ENCODE data around the gene SPRYD7. TPM values are rescaled to one million over a fixed set of nuclear protein-coding genes. Genes with fewer than 3 reads are reported as not detected.

SPRYD7 gene
- total and polyA plus RNA-seq, 2 of the 8 experiments (the other 6 are each of a cell fraction or from before 2014, with no cell fraction given), result 1.1 to 3.1 TPM

DNA sequence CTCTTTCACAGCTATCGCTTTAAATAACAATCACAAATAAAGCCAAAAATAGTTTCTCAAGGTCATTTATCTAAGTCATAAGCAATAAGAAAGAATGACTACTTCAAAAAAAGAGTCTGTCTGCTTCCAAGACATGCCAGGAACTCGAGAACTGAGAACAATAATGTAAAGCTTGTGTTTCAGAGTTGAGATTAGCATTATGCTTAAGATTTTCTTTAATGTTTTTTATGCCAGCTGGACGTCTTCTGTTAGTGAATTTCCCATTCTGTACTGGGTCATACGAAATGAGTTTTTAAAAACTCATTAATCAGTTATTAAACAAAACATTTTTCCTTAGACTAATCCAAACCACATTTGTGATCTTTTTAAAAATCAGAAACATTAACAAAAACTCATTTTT lies 3.2 kb upstream of the SPRYD7 start (continued):
- no peak for TF ChIP-seq ASH2L (IDR thresholded peaks at IDR 0.05; ENCODE audit: low read length)
- no peak for TF ChIP-seq FOSL1 (IDR thresholded peaks at IDR 0.05; ENCODE audit: insufficient read depth, low read depth, low read length)
- TF ChIP-seq CHD1 (IDR thresholded peaks at IDR 0.05; ENCODE audit: low read depth, low read length), result no peak

Measured in H1 (cell line).